Measurements from ENCODE around the gene RHBDF1.
"Not testable (repeated sequence)": the region's sequence is repeated elsewhere in the genome, so short reads cannot be mapped to it uniquely, and the experiment has no call there.

The RHBDF1 gene

DNA sequence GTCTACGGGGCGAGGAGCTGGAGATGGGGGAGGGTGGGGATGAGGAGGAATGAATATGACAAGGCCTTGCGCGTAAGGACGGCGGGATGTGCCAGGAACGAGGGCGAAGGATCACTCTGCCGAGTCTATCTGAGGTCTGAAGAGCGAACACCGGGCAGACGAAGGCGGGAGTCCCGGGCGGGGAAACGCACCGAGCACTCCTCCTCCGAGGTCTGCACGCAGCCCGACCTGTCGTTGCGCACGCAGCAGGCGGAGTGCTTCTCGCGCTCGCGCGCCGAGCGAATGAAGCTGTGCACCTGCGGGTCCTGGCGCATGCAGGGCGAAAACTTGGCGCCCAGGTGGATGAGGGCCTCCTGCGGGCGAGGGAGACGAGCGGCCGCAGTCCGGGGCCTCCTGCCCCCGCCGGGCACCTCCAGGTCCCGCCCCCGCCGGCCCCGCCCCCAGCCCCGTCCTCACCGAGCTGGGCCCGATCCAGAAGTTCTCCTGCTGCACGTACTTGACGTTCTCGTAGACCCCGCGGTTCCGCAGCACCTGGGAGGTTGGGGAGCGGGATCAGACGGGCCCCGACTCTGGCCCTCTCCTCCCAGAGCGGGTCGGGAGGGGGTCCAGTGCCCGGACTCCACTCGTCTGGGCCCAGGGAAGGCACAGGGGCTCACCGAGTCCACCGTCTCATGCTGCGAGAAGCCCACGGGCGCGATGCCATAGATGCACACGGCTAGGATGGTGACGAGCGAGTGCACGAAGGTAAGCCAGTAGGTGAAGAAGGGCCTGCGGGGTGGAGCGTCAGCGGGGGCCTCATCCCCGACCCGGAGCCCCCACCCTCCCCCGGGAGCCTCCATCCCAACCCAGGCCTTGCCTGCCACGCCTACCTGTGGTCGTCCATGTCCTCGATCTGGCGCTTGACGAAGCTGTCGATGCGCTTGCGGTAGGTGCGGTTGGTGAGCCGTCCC, 11.2 kb downstream of the RHBDF1 start:
- FAIRE-seq, result no peak

DNA sequence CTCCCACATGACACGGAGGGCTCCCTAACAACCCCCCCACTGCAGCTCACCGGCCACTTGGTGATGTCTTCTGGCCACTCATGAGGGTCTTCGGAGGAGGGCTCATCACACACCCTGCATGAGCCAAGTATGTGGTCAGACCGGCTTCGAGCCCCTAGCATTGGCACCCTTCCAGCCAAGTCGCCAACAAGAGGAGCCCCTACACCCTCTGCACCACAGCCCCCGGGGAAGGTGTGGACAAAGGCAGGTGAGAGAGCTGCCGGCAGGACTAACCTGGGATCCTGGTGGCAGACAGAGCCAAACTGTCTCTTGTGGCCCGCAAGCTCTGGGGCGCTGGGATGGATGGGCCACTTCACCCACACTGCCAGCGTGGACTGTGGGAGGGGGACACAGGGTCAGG, 12.3 kb downstream of the RHBDF1 start:
- FAIRE-seq (no peak), DNase-seq (ENCODE audit: insufficient read length, low spot score) (no peak)

More for the DNA sequence above, 11.2 kb downstream of the RHBDF1 start:
- no peak for DNase-seq (ENCODE audit: insufficient read length, low spot score)

DNA sequence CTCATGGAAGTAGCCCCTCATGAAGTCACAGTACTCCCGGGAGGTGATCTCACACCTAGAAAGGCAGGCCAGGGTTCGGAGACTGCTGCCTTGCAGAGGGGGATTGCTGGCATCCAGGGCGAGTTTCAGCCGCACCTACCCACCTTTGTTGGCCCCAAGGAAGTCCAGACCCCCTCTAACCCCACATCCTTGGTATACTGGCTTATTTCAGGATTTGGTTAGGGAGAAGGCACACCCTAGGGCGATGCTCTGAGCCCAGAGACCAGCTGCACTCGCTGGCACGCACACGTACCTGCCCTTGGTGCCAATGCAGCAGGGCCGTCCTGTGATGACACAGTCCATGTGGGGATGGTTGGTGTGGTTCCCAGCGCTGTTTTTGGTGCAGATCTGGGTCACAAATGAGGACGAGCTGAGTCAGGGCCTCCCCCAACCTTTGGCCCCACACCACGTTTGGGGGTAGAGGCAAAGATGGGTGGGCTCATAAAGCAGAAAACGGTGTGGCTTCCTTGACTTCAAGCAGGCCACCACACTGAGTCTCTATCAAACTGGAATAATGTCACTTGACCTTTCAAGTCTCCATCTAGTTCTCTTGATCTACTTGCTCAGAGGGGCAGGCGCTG, 12.9 kb downstream of the RHBDF1 start:
- DNase-seq (ENCODE audit: insufficient read length, low spot score) (no peak), FAIRE-seq (no peak)

DNA sequence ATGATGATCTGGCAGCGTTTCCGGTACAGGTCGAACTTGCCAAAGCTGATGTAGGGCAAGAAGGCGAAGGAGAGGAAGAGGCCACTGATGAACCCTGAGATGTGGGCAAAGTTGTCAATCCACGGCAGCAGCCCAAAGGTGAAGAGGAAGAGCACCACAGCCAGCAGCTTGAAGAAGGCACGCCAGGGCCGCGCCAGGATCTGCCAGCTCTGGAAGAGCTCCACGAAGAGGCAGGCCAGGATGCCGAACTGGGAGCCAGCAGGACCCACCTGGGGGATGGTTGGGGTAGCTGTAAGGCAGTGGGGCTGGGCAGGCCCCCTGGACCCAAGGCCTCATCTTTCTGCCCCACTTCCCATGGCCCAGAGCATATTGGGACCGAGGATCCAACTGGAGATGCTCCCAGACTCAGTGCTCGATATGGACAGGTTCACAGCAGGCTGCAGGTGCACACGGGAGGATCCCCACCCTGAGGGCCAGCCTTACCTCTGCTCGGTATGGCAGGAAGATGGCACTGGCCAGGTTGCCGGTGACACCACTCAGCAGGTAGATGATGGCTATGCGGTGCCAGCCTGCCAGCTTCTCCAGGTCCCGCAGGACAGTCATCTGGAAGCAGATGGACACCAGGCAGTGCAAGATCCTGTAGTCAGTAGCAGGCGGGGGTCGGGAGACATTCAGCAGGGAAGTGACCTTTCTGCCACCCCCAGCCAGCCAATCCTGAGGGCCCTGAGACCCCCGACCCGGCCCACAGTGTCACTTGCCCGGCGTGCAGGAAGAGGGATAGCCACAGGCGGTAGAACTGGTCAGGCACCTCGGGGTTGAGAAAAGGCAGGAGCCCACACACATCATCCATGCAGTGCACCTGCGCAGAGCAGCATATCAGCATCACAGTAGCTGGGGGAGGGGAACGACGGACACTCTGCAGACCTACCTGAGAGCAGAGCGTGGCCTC, 13.7 kb downstream of the RHBDF1 start:
- DNase-seq (ENCODE audit: insufficient read length, low spot score) (no peak), FAIRE-seq (no peak)

DNA sequence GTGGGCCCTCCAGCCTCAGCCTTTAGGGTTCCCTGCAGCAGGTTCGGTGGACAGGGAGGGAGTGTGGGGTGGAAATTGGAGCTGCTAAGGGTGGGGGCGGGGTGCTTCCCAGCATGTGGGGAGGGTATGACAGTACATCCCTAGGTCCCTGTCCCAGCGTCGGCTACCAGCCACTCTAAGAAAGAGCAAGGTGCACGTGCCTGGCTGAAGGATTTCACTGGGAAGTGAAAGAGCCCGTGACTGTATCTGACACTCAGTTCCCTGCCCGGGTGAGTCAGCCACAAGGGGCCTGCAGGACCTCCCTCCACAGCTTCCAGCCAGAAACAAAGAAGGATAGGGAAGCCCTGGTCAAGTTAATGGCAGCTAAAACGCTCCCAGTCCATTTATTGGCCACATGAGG, 14.7 kb downstream of the RHBDF1 start:
- DNase-seq (ENCODE audit: insufficient read length, low spot score), result no peak
- FAIRE-seq, result no peak

DNA sequence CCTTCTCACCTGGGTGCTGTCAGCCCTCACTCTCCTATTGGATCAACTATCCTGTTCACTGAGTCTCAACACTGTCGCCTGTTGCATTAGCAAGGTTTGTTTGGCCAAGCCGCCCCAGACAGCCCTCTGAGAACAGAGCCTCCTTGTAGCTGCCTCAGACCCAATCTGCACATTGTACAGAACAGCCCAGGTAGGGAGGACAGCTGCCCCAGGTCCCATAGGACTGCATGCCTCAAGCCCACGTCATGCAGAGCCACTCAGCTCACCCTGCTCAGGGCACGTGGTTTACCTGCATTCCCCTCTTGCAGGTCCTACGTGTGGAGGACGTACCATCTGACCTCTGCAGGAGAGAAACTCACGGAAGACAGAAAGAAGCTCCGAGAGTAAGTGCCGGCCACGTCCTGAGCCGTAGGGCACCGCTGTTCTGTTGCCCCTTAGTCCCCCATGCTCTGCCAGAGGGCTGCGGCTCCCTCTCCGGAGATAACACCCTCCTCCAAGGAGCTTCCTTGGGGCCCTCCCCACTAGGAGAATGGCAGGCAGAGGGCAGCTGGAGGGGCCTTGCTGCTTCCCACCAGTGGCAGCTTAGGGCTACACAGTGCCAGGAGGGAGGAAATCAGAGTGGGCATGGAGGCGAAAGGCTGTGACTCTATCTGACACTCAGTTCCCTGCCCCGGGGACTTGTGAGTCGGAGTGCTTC, 16.1 kb downstream of the RHBDF1 start:
- DNase-seq (ENCODE audit: insufficient read length, low spot score), result no peak
- no peak for FAIRE-seq

DNA sequence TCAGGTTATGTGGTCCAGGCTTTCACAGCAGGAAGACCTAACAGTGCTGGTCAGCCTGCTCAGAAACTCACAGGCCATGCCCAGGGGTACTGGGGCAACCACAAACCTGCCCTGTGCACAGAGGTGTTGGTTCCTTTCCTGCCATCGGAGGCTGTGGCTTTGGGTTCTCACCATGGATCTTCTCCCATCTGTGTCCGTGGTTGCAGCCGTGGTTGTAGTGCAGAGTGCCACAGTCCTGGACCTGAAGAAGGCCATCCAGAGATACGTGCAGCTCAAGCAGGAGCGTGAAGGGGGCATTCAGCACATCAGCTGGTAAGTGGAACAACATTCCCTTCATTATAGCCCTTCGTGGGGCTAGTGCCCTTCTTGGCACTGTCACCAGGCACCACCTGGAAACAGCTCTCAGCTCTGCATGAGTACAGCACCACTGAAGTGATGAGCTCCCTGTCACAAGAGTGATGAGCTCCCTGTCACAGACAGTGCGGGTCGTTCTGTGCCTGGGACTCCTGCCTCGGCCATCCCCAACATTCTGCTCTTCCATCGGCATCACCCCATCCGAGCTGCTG, 16.8 kb downstream of the RHBDF1 start:
- no peak for FAIRE-seq
- no peak for DNase-seq (ENCODE audit: insufficient read length, low spot score)

DNA sequence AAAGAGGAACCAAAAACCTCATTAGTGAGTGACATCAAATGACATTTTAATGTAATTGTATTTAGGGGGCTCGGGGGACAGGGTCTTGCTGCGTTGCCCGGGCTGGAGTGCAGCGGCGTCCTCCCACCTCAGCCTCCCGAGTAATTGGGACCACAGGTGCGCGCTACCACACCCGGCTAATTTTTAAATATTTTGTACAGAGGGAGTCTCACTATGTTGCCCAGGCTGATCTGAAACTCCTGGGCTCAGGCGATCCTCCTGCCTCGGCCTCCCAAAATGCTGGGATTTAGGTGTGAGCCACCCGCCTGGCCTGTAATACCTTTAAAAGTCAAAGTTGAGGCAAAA, 18.2 kb downstream of the RHBDF1 start:
- DNase-seq (ENCODE audit: insufficient read length, low spot score), result no peak

DNA sequence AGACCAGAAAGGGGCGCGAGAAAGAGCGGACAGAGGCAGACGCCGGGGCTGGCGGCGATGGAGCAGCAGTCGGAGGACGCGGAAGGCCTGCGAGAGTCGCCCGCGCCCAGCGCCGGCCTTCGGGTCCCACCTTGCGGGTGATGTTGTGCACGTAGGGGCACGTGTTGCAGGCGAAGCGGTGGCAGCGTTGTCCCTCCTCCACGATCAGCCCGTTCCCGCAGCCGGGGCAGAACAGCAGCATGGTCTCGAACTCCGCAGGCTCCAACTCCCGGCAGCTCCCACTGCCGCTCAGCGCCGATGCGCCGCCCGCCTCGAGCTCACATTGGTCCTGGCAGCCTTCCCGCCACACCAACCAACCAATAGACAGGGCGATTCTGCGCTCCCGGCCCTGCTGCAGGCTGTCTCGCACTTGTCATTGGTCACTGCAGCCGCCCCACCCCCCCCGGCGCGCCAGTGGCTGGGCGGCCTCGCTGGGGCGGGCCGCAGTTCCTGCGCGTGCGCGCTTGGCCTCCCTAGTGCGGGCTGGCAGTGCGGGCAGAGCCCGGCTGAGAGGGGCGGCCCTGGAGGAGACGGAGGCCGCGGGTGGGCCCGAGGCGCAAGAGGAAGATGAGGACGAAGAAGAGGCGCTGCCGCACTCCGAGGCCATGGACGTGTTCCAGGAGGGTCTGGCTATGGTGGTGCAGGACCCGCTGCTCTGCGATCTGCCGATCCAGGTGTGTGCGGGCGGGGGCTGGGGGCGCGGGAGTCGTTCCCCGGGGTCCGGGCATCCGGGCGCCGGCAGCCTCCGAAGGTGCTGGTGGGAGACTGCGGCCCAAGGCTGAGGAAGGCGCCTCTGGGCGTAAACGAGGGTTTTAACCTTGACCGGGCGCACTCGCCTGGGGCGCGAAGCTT, 18.8 kb downstream of the RHBDF1 start, which contains the start of the genes POLR3K and SNRNP25:
POLR3K (minus strand) TSS at position 263 of the 891 bp plus-strand sequence; CDS start at position 241, 22 bp downstream.
SNRNP25 (plus strand) TSS at position 483 of the 891 bp plus-strand sequence; CDS start at position 672, 189 bp downstream.
- FAIRE-seq (peak; percentile 94), DNase-seq (ENCODE audit: insufficient read length, low spot score) (peak; percentile 99)

More for the DNA sequence above, 18.2 kb downstream of the RHBDF1 start:
- no peak for FAIRE-seq

DNA sequence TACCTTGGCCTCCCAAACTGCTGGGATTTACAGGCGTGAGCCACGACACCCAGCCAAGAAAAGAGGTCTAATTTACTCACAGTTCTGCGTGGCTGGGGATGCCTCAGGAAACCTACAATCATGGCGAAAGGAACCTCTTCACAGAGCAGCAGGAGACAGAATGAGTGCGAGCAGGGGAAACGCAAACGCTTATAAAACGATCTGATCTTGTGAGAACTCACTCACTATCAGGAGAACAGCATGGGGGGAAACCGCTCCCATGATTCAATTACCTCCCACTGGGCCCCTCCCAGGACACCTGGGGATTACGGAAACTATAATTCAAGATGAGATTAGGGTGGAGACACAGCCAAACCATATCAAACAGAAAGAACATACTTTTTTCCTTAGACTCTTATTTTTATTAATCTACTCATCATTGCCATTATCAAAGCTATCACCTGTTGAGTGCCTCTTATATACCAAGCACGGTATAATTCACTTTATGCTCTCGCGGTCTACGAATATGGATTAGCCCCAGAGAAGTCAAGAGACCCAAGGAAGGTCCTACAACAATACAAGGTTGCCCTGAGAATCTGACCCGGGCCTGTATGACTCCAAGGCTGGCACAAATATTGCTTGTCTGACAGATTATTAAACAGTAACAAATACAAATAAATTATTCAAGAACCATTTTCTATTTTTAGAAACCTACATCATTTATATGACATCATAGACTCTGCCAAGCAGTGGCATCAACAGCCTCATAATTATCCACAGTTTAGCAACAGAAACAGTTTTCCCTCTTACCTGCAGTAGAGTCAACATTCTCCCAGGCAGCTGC, 21.5 kb downstream of the RHBDF1 start:
- DNase-seq (ENCODE audit: insufficient read length, low spot score) (no peak), FAIRE-seq (no peak)

DNA sequence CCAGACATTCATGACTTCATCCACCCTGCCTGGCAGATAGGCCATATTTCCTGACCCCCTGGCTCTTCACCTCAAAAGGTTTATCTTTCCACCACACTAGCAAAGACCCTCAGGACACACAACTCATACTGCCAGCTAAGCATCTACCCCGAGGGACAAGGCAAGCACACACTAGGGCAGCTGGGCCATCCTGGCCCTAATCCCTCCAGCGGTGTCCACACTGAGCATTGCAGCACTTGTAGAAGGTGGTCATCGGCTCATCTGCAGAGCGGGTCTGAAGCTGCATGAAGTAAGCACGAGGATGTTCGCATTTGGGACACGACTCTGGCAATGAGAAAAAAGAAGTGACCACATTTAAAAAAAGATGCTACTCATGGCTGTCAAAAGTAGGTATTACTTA, 25.2 kb downstream of the RHBDF1 start:
- no peak for DNase-seq (ENCODE audit: insufficient read length, low spot score)
- FAIRE-seq, result no peak

DNA sequence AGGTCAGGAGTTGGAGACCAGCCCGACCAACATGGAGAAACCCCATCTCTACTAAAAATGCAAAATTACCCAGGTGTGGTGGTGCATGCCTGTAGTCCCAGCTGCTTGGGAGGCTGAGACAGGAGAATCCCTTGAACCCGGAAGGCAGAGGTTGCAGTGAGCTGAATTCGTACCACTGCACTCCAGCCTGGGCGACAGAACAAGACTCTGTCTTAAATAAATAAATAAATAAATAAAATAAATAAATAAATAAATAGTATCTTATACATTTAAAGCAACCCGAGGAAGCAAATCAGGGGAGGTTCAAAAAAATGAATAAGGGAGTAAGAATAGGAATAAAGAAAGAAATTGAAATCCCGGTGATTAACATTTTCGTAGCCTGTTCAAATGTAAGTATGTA, 25.9 kb downstream of the RHBDF1 start:
- not testable (repeated sequence) for DNase-seq (ENCODE audit: insufficient read length, low spot score); FAIRE-seq

DNA sequence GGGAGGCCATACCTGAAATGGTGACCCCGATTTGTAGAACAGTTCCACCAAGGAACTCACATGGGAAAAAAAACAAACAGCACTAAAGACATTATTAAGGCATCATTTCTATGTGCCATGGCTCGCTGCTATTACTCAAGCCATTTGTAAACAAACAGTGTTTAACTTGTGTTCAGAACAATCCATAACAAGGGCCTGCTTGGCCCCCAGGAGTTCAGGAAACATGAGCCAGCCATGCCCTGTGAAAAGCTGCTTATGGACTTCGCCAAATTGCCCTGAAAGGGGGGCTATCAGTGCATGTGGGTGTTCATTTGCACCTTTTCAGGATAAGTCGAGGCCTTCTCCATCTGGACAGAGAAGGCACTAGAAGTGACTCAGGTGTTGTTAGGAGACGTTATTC, 27.0 kb downstream of the RHBDF1 start:
- no peak for FAIRE-seq
- no peak for DNase-seq (ENCODE audit: insufficient read length, low spot score)

DNA sequence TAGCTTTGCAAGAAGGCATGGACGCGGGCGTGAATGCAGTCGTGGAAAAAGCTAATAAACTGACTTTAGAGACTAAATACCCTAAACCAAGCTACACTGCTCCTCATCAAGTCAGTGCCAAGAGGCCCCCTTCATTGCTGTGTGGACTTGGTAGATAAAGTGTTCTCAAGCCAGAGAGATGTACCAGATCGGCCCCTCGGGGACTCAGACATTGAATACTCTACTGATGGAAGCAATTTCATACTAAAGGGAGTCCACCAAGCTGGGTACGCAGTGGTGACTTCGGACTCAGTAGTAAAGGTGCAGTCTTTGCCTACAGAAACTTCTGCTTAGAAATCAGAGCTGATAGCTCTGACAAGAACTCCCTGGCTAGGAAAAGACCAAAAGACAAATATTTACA, 27.8 kb downstream of the RHBDF1 start:
- DNase-seq (ENCODE audit: insufficient read length, low spot score) (no peak), FAIRE-seq (no peak)

DNA sequence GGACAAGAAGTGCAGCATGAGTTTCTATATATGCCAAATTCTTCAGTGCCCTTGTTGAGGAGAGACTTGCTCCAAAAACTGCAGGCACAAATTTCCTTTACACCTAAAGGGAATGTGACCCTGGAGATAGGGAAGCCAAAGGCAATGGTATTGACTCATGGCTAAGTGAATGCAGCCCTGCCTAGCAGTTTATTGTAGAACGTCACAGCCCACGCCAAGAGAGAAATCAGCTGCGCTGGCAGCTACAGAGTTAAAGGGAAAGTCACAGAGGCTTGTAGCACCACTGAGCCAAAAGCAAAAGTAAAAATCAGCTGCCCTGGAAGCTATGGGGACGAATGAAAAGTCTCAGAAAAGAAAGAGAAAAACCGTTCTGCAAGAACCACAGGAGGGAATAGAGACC, 29.1 kb downstream of the RHBDF1 start:
- FAIRE-seq (no peak), DNase-seq (ENCODE audit: insufficient read length, low spot score) (no peak)

DNA sequence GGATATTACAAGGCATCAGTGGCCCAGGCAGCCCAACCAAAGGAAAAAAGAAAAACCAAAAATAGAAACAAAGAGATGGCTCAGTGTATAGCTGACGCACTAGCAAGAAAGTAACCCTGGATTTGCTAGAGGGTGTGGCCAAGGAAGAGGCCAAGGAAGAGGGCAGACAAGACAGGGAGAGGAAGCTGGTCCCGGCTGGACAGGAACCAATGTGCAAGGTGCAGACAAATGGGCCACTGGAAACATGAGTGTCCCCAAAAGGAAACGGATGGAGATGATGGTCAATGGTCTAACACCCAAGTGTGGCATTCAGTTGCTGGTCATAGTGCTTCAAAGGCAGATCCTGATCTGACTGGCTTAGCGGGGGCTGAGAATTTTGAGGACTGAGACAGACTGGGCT, 29.7 kb downstream of the RHBDF1 start:
- FAIRE-seq, result no peak

DNA sequence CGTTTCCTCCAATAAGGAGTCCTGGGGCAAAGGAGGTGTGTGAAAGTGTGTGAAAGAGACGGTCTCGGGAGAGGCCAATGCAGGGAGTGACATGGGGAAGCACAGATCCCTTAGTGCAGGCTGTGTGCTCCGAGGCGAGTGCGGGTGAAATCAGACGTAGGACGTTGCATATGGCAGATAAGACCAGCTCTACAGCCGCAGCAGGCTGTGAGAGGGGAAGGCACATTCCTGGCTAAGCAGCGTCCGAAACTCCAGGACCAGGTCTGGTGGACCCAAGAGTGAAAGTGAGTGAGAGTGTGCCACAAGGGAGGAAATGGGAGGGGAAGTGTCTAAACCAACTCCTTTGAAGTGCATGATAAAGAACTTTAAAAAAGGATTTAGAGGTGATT, 30.4 kb downstream of the RHBDF1 start:
- no peak for FAIRE-seq

More for the DNA sequence above, 29.7 kb downstream of the RHBDF1 start:
- no peak for DNase-seq (ENCODE audit: insufficient read length, low spot score)

More for the DNA sequence above, 30.4 kb downstream of the RHBDF1 start:
- DNase-seq (ENCODE audit: insufficient read length, low spot score), result no peak

Measured in GM19239 (cell line).